ENCODE results near the gene ARRB1. TPM values are rescaled to one million over a fixed set of nuclear protein-coding genes. Genes with fewer than 3 reads are reported as not detected.
A peak's percentile ranks its signal among the peaks of the same experiment; 100 is the strongest.

Gene ARRB1
- total RNA-seq, 3 donors from 2014 or later, result 16.7 to 25.1 (median 18.8) TPM

DNA sequence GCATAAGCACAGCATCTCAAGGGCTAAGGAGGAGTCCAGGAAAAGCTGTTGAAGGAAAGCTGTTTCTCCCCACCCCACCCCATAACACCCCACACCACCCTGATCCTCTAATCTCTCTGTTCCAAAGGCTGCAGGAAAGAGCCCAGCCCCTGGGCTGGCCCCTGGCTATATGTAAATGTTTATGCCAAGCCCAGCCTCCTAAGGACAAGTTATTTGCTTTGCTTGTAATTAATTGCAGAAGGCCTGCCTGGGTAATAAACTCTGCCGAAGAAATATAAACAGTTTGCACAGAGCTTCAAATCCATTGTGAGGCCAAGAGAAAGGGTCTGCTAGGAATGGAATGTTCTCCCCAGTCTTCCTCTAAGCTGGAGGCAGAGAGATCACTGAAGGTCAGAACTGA lies 21.2 kb downstream of the ARRB1 start:
- peaks cover 7% of the 10 kb centered on the region for H3K36me3 Mint-ChIP-seq (ENCODE audit: insufficient read depth)

DNA sequence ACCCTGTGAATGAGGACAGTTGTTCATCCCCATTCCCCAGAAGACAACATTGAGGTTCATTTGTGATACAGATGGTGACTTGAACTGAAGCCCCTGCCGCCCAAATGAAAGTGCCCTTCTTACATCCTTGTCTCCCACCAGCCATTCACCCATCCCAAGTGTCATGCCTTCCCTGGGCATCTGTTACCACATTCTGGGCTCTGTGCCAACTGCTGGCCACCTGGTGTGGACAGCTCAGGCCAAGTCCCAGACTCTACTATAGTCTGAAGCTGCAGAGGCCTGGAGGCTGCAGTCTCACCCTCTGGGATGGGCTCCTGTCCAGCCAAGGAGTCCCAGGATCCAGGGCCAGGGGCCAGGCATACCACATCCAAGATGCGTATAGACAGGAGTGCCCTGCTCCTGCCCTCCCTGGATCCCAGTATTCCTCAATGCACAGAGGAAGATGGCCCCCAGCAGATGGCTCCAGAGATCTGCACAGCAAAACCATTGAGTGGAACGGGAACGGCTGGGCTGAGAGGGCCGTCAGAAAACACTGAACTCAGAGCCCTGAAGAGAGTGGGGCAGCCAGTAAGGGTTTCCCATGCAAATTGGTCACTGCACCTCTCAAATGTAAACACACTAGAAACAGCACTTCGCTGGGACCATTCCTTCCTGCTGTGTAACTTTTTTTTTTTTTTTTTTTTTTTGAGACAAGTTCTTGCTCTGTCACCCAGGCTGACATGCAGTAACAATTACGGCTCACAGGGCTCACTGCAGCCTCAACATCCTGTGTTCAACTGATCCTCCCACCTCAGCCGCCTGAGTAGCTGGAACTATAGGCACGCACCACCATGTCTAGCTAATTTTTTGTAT lies 22.8 kb downstream of the ARRB1 start:
- peak; percentile 64 for ATAC-seq

More for the DNA sequence above, 21.2 kb downstream of the ARRB1 start:
- Mint-ChIP-seq H3K4me3 (no peak overlapping the region), H3K27me3 (ENCODE audit: low read depth) (no peaks in the 10 kb centered on the region), H3K4me1 (ENCODE audit: low read depth) (peaks cover 69% of the 10 kb centered on the region), H3K9me3 (no peaks in the 10 kb centered on the region)
- DNase-seq, result no peak
- no peak for ATAC-seq

DNA sequence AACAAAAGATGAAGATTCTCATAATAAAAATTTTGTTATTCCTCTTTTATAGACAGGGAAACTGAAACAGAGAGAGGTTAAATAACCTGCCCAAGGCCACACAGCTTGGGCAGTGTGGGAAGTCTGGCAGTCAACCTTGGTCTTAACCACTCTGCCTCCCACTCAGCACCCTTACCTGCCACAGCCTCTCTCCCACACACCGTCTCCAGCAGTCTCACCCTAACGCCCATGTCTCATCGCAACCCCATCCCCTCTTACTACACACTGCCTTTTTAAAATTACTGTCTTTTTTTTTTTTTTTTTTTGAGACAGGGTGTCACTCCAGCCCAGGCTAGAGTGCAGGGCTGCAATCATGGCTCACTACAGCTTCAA lies 25.0 kb downstream of the ARRB1 start:
- DNase-seq, result no peak
- no peaks in the 10 kb centered on the region for H3K27me3 Mint-ChIP-seq (ENCODE audit: low read depth)
- ATAC-seq, result peak; percentile 59 to 66

More for the DNA sequence above, 22.8 kb downstream of the ARRB1 start:
- no peaks in the 10 kb centered on the region for H3K27me3 Mint-ChIP-seq (ENCODE audit: low read depth)
- H3K9me3 Mint-ChIP-seq, result no peaks in the 10 kb centered on the region
- peaks cover 71% of the 10 kb centered on the region for H3K4me1 Mint-ChIP-seq (ENCODE audit: low read depth)
- H3K4me3 Mint-ChIP-seq, result peak overlapping the region; percentile 46
- DNase-seq, result peak; percentile 37
- peaks cover 4% of the 10 kb centered on the region for H3K36me3 Mint-ChIP-seq (ENCODE audit: insufficient read depth)

DNA sequence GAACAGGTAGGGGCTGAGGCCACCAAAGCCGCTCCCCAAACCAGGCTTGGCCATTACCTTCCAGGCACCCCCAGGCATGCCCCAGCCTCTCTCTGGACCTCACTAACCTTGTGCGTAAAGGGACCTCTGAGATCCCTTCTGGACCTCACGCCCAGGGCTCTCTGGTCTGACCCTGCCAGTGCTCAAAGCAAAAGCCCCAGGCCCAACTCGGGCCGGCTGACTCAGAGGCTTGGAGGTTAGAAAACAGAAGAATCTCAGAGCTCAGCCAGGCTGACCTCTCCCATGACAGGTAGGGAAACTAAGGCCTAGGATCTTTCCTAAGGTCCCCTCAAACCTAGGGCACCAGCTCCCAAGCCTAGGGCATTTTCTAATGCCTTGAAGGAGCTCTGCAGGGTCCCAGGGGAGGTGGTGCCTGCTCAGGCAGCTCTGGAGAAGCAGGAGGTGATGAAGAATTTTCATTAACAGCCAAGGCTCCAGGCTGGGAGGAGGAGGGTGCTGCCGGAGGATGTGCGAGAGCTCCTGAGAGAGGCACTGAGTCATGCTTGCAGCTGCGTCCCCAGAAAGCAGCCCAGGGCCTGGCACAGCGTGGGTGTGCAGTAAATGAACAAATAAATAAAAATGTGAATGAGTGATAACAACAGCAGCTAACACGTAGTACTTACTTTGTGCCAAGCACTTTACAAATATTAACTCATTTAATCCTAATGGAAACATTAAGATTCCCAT lies 25.6 kb downstream of the ARRB1 start:
- peak; percentile 25 for DNase-seq
- peak; percentile 82 to 86 for ATAC-seq
- peaks cover 69% of the 10 kb centered on the region for H3K4me1 Mint-ChIP-seq (ENCODE audit: low read depth)
- H3K4me3 Mint-ChIP-seq, result no peak overlapping the region
- H3K36me3 Mint-ChIP-seq (ENCODE audit: insufficient read depth), result no peaks in the 10 kb centered on the region
- no peaks in the 10 kb centered on the region for H3K9me3 Mint-ChIP-seq
- H3K27me3 Mint-ChIP-seq (ENCODE audit: low read depth), result no peaks in the 10 kb centered on the region

More for the DNA sequence above, 25.0 kb downstream of the ARRB1 start:
- Mint-ChIP-seq H3K4me3 (no peak overlapping the region), H3K9me3 (no peaks in the 10 kb centered on the region), H3K4me1 (ENCODE audit: low read depth) (peaks cover 69% of the 10 kb centered on the region), H3K36me3 (ENCODE audit: insufficient read depth) (no peaks in the 10 kb centered on the region)

DNA sequence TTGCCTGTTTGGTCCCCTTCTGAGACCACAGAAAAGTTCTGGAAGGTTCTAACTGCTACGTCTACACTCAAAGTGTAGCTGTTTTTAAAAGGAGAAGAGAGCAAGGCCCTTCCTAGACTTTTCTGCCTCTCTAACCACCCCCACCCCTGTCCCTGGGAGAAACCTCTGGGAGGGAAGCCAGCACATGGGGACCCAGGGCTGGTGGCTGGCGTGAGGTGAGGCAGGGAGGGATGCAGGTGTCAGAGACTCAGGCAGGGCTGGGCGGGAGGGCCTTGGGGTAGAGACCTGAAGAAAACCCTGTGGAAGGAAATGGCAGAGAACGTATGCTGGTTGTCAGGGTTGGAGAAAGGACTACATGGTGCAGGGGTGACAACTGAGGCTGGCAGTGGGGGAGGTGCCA lies 26.7 kb downstream of the ARRB1 start:
- Mint-ChIP-seq H3K4me3 (no peak overlapping the region), H3K4me1 (ENCODE audit: low read depth) (peaks cover 60% of the 10 kb centered on the region), H3K36me3 (ENCODE audit: insufficient read depth) (no peaks in the 10 kb centered on the region), H3K9me3 (no peaks in the 10 kb centered on the region), H3K27me3 (ENCODE audit: low read depth) (no peaks in the 10 kb centered on the region)
- ATAC-seq, result no peak
- no peak for DNase-seq

DNA sequence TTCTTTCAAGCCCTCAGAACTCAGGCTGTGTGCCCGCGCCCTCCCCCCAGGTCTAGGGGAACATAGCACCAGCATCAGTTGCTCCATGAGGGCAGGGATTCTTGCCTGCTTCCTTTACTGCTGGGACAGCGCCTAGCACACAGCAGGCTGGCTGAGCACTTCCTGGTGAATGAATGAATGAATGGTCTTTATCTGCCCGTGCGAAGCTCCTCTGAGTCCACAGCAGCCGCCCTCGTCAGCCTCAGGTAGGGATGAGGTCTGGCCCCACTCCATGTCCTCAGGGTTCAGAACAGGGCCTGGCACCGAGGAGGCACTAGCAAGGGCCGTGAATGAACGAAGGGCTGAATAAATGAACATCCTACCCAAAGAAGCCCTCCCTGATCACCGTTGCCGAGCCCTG lies 27.3 kb downstream of the ARRB1 start:
- Mint-ChIP-seq H3K9me3 (no peaks in the 10 kb centered on the region), H3K36me3 (ENCODE audit: insufficient read depth) (no peaks in the 10 kb centered on the region), H3K4me3 (no peak overlapping the region), H3K4me1 (ENCODE audit: low read depth) (peaks cover 55% of the 10 kb centered on the region), H3K27me3 (ENCODE audit: low read depth) (no peaks in the 10 kb centered on the region)
- no peak for ATAC-seq
- no peak for DNase-seq

DNA sequence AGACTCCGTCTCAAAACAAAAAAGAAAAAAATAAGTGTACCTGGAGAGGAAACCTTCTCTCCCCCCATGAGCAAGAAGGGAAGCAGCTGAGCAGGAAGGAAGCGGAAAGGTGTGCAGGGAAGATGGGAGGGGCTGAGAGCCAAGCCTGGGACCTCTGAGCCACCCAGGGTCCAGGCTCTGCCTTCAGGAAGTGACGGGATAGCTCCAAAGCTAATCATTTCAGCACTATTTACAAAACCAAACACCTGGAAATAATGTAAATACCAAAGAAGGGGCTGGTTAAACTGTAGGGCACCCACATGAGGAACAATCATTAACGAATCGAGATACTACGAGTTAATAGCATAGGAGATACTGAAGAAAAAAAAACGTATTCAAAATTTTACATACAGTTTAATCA lies 27.9 kb downstream of the ARRB1 start:
- Mint-ChIP-seq H3K27me3 (ENCODE audit: low read depth) (no peaks in the 10 kb centered on the region), H3K9me3 (no peaks in the 10 kb centered on the region), H3K36me3 (ENCODE audit: insufficient read depth) (no peaks in the 10 kb centered on the region), H3K4me1 (ENCODE audit: low read depth) (peaks cover 49% of the 10 kb centered on the region), H3K4me3 (no peak overlapping the region)
- no peak for DNase-seq
- no peak for ATAC-seq

DNA sequence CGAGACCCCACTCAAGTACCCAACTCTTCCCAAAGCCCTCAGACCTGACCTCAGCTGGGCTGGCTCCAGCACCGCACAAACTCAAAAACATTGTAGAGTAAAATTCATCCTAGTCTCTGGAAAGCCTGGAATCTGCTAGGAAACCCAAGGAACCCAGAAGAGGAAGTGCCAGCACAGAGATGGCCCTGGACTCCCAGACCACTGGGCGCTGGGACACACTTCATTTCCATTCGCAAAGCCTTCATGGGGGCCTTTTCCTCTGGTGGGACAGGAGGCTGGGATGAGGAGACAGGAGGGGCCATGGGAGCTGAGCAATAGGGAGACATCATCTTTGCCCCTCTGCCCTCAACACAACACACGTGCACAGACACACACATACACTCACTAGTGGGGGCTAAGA lies 30.8 kb downstream of the ARRB1 start:
- no peak overlapping the region for H3K4me3 Mint-ChIP-seq
- ATAC-seq (no peak), DNase-seq (no peak)
- H3K27me3 Mint-ChIP-seq (ENCODE audit: low read depth), result no peaks in the 10 kb centered on the region
- H3K36me3 Mint-ChIP-seq (ENCODE audit: insufficient read depth), result no peaks in the 10 kb centered on the region
- no peaks in the 10 kb centered on the region for H3K9me3 Mint-ChIP-seq
- peaks cover 37% of the 10 kb centered on the region for H3K4me1 Mint-ChIP-seq (ENCODE audit: low read depth)

DNA sequence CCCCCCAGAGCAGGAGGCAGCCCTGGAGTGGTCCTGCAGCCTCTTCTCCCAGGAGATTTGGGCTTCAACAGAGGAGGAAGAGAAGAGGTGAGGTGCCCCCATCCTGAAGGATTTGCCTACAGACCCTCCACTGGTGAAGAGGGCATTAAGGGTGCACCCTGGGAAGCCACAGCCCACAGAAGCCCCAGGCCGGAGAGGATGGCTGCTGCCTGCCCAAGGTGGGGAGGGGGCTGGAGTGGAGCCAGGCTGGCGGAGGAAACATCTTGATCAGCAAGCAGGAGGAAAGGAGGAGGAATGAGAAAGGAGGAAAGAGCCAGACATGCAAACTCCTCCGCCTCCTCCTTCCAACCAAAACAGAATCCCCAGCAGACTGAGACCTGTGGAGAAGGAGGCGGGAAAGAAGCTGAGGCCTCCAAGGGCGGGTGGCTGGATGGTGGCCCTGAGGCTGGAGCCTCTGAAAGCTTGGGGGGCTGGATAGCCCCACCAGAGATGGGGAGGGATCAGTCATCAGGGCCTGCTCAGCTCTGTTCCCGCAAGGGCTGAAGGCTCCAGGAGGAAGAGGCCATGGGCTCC lies 31.3 kb downstream of the ARRB1 start:
- Mint-ChIP-seq H3K4me1 (ENCODE audit: low read depth) (peaks cover 38% of the 10 kb centered on the region), H3K4me3 (no peak overlapping the region), H3K36me3 (ENCODE audit: insufficient read depth) (no peaks in the 10 kb centered on the region), H3K9me3 (no peaks in the 10 kb centered on the region), H3K27me3 (ENCODE audit: low read depth) (no peaks in the 10 kb centered on the region)
- DNase-seq, result no peak
- no peak for ATAC-seq

DNA sequence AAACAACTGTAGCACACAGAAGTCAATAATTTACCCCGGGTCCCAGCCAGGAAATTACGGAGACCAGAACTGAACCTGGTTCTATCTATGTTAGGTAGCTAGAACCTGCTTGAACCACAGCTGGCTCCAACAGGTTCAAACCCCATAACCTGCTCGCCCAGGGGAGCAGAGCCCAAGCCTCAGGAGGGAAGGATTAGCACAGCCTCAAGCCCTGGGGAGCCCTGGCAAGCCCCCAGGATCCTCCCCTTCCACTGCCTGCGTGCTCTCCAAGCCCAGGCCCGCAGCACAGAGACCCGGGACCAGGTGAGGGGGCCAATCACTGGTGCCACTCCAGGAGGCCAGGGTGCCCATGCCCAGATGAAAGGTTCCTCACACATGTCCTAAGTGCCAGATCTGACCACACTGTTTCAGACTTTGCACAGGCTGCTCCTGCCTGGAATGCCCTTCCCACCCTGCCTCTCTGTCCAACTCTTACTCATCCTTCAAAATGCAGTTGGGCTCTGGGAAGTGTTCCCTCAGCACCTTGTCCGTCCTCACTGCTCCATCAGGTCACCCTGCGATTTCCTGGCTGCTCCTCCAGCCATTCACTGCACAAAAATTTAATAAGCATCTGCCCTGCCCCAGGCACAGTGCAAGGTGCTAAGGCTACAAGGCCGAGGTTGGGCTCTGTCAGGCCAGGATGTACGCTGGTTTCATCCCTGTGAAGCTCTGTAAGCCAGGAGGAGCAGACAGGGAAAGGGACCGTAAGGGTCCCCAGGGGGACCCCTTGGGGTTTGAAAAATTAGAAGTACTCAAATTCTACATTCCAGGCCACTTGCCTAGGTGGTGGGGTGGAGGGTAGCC lies 32.2 kb downstream of the ARRB1 start:
- no peaks in the 10 kb centered on the region for H3K36me3 Mint-ChIP-seq (ENCODE audit: insufficient read depth)
- no peaks in the 10 kb centered on the region for H3K27me3 Mint-ChIP-seq (ENCODE audit: low read depth)
- peaks cover 35% of the 10 kb centered on the region for H3K4me1 Mint-ChIP-seq (ENCODE audit: low read depth)
- ATAC-seq (no peak), DNase-seq (no peak)
- no peak overlapping the region for H3K4me3 Mint-ChIP-seq
- H3K9me3 Mint-ChIP-seq, result no peaks in the 10 kb centered on the region

DNA sequence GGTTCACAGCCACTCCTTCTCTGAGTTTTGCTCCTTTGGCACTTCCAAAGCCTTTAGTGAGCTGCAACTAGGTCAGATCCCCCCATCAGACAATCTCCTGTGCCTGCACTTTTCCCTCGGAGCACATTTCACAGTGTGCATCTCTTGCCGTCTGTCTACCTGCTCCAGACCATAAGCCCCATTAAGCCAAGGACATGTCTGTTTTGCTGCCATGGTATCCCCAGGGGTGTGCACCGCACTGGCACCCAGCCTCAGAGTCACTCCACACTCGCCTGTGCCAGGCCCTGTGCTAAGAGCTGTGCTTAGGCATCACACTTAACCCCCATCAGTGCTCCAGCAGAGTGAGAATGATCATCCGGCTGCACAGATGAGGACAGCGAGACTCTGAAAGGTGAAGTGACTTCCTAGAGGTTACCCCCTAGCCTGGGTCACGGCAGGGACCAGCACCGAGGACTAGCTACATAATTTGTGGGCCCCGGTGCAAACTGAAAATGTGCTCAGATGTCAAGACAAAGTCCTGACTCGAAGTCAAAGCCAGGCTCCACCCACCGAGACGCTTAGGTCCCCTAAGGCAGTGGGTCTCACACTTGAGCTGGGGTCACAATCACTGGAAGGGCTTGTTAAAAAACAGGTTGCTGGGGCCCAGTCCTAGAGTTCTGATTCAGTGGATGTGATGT lies 33.9 kb downstream of the ARRB1 start:
- peaks cover 19% of the 10 kb centered on the region for H3K4me1 Mint-ChIP-seq (ENCODE audit: low read depth)
- H3K9me3 Mint-ChIP-seq, result no peaks in the 10 kb centered on the region
- H3K4me3 Mint-ChIP-seq, result no peak overlapping the region
- H3K27me3 Mint-ChIP-seq (ENCODE audit: low read depth), result no peaks in the 10 kb centered on the region
- no peak for ATAC-seq
- DNase-seq, result no peak
- H3K36me3 Mint-ChIP-seq (ENCODE audit: insufficient read depth), result no peaks in the 10 kb centered on the region

DNA sequence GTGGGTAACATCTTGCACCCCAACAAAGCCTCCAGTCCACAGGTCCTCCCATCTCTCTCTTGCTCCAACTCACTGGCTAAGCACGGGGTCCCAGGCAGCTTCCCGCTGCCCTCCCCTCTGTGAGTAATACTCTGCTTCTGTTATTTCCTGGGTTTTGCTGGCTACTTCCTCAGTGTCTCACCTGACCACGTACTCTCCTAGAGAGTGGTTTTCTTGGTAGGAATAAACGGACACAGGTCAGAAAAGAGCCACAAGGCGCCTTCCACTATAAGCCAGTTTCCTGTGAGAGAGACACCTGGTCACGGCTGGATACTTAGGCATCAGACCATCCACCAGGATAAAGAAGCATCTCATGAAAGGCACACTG lies 36.0 kb downstream of the ARRB1 start:
- Mint-ChIP-seq H3K4me1 (ENCODE audit: low read depth) (peaks cover 13% of the 10 kb centered on the region), H3K27me3 (ENCODE audit: low read depth) (no peaks in the 10 kb centered on the region), H3K36me3 (ENCODE audit: insufficient read depth) (peaks cover 2% of the 10 kb centered on the region), H3K9me3 (no peaks in the 10 kb centered on the region), H3K4me3 (no peak overlapping the region)
- ATAC-seq (no peak), DNase-seq (no peak)

DNA sequence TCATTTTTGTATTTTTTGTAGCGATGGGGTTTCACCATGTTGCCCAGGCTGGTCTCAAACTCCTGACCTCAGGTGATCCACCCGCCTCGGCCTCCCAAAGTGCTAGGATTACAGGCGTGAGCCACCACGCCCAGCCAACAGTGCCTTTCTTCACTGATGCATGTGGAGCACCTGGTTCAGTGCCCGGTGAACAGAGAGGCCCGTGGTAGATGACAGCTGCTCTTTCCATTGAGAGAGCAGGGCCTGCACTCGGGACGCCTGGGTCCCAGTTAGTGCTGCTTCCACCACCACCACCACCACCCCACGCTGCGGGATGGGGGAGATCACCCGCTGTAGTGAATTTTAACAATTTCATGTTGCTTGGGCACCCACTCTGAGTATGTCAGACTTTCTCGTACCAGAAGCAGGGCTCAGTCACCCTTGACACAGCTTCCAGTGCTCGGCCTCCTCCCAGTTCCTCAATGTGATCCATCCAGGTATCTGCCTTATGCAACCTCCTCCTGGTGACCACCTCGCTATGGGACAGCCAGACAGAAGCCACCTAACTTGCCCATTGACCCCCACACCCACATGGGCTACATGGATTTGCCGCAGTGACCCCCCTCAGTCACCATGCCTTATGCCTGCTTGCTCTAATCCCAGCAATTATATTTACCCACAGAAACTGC lies 36.6 kb downstream of the ARRB1 start:
- DNase-seq (no peak), ATAC-seq (no peak)
- H3K9me3 Mint-ChIP-seq, result no peaks in the 10 kb centered on the region
- peaks cover 13% of the 10 kb centered on the region for H3K4me1 Mint-ChIP-seq (ENCODE audit: low read depth)
- no peak overlapping the region for H3K4me3 Mint-ChIP-seq
- no peaks in the 10 kb centered on the region for H3K27me3 Mint-ChIP-seq (ENCODE audit: low read depth)
- peaks cover 2% of the 10 kb centered on the region for H3K36me3 Mint-ChIP-seq (ENCODE audit: insufficient read depth)

Data from activated T-cell treated with anti-CD3 and anti-CD28 coated beads, Interleukin-2, amount 50 U/mL, for 4 hours (primary cell).